Inflammatory macrophage treated with lipopolysaccharide for 4 hours (primary cell): ENCODE results near the gene ZNF687.
A peak's percentile ranks its signal among the peaks of the same experiment; 100 is the strongest.

Experiments
- DNase-seq: peaks from one replicate; pipeline ENCODE4 v3.0.0-alpha.2; 2020

ZNF687 gene

DNA sequence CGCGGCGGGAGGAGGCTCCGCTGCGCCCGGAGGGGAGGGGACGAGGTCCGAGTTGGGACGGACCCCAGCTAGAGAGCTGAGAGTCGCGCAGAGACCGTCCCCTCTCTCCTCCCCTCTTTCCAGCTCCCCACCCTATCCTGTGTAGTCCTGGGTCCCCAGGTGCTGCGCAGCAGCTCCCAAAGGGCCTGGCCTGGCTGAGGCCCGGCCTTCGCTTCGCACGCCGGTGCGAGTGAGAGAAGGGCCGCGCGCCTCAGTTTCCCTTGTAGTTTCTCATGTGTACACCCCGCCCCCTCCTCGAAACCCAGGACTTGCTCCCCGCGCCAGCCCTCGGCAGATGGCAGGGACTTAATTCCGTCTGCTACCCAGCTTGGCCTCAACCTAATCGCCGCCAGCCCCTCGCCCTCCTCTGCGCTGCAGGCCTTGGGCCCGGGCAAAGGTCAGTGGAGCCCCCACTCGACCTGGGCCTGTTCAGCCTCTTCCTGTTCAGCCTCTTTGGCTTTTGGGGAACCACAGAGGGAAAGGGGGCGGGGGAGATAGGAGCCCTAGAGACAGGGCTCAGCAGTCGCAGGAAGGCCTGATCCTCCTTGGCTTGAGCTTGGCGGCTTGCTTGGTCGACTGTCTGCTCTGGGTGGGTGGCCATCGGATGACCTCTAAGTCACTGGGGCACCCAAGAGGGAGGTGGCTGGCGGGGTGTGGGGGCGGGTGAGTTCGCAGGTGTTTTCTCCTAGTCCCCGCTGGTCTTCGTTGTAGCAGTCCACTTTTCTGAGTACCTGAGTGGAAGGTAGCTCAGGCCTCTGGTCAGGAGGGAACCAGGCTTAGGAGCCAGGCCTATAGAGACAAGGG is 1.0 kb downstream of the ZNF687 start:
- peak; percentile 50 for DNase-seq

DNA sequence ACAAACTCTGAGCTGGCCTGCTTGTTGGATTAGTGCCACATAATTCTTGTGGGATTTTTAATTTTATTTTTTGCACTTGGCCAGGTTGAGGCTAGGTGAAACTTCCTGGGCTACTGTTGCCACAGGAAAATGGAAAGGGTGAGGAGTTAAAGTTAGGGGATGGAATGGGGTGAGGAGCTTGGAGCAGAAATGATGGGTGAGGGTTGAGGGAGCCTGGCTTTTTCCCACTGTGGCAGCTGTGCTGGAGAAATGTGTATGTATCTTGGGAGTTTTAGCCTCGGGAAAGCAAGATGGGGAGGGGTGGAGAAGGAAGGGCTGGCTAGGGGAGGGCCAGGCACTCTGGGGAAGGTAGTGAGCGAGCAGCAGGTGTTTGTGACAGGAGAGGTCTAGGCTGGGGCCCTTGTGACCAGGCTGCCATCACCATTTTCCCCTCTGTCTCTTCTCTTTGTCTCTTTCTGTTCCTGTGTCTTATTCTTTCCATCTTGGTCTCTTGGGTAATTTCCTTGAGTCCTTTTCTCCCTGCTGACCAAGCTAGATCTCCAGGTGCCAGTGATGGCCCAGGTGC is 2.0 kb downstream of the ZNF687 start:
- DNase-seq, result no peak

DNA sequence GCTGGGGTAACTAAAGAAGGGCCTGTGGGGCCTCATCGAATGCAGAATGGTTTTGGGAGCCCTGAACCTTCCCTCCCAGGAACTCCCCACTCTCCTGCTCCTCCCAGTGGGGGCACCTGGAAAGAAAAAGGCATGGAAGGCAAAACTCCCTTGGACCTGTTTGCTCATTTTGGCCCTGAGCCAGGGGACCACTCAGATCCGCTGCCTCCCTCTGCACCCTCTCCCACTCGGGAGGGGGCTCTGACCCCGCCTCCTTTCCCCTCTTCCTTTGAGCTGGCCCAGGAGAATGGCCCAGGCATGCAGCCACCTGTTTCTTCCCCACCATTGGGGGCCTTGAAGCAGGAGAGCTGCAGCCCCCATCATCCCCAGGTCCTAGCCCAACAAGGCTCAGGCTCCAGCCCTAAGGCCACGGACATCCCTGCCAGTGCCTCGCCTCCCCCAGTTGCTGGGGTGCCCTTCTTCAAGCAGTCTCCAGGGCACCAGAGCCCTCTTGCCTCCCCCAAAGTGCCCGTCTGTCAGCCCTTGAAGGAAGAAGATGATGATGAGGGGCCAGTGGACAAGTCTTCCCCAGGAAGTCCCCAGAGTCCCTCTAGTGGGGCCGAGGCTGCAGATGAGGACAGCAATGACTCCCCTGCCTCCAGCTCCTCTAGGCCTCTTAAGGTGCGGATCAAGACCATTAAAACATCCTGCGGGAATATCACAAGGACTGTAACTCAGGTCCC is 4.7 kb downstream of the ZNF687 start:
- no peak for DNase-seq

GRCh38 chr1:151287341-151287699 is 5.2 kb downstream of the ZNF687 start:
- no peak for DNase-seq

- DNase-seq, result no peak
Observed at GRCh38 chr1:151287767-151288500, 5.8 kb downstream of the ZNF687 start.

DNA sequence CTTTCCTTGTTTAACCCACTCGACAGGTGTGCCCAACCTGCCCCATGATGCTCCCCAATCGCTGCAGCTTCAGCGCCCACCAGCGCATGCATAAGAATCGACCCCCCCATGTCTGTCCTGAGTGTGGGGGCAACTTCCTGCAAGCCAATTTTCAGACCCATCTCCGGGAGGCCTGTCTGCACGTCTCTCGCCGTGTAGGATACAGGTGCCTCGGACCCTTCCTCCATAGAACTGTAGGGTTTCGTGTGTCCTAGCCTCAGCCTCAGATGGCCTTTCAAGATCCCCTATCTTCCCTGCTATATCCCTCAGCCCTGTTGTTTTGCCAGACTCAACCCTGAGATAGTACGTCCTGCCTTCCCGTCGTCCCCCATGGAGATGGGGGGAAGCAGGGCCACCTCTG is 6.4 kb downstream of the ZNF687 start:
- DNase-seq, result no peak

GRCh38 chr1:151289080-151289935 is 7.2 kb downstream of the ZNF687 start:
- no peak for DNase-seq

DNA sequence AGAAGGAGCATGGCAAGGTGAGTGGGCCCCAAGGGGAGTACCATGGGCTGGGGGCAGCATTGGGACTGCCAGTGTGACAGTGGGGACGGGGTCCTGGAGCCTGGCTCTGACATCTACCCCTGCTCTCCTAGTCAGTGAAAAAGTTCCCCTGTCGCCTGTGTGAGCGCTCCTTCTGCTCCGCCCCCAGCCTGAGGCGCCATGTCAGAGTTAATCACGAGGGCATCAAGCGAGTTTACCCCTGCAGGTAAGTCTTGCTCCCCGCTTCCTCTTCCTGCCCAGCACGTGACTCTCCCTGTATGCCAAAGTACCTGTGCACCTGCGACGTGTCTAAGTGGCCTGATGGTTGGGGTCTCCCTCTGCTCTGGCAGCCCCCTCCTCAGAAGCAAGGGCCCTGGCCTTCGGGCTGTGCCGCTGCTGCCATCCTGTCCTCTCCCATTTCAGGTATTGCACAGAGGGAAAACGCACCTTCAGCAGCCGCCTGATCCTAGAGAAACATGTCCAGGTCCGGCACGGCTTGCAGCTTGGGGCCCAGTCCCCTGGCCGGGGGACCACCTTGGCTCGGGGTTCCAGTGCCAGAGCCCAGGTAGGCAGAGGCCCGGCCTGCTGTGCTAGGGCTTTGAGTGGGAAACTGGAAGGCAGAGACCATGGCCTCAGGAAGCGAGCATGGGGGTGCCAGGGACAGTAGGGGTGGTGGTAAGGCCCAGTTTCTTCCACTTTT is 8.1 kb downstream of the ZNF687 start:
- no peak for DNase-seq

DNA sequence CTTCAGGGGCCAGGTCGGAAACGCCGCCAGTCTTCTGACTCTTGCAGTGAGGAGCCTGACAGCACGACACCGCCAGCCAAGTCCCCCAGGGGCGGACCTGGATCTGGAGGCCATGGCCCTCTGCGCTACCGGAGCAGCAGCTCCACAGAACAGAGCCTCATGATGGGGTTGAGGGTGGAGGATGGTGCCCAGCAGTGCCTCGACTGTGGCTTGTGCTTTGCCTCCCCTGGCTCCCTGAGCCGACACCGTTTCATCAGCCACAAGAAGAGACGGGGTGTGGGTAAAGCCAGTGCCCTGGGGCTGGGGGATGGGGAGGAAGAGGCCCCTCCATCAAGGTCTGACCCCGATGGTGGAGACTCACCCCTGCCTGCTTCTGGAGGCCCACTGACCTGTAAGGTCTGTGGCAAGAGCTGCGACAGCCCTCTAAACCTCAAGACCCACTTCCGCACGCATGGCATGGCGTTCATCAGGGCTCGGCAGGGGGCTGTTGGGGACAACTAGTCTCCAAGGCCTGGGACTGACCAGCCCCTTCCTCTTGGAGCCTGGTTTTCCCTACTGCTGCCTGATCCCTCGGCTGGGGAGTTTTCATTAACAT is 8.7 kb downstream of the ZNF687 start:
- DNase-seq, result no peak

- DNase-seq, result no peak
Observed at GRCh38 chr1:151292207-151293030, 10.3 kb downstream of the ZNF687 start.

- DNase-seq, result no peak
Observed at GRCh38 chr1:151293093-151293492, 11.0 kb downstream of the ZNF687 start.

- no peak for DNase-seq
Observed at GRCh38 chr1:151294742-151295462, 12.8 kb downstream of the ZNF687 start.

DNA sequence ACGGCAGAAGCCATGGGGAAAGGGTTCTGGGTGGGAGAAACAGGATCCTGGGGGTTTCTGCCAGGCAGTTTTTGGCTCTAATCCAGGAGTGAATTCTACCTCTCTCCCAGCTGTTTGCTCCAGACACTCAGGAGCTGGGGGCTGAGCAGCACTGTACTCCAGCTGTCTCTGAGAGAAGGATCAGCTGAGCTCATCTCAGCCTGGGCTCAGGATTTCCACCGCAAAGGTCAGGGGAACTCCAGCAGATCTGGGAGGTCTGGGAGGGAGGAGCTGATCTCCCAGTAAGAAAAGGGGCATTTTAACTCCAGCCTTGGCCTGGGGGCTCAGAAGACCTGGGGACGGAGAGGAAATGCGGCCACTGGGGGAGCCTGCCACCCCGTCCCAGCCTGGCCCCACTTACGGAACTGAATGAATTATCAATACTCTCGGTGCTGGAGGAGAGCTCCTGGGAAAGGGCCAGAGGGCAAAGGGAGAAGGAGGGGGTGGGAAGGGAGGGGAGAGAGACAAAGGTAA is 27.8 kb downstream of the ZNF687 start:
- no peak for DNase-seq

GRCh38 chr1:151311011-151311410 is 28.9 kb downstream of the ZNF687 start:
- peak; percentile 22 for DNase-seq

- peak; percentile 99 for DNase-seq
Observed at GRCh38 chr1:151311589-151312331, 29.7 kb downstream of the ZNF687 start.

GRCh38 chr1:151312411-151312810 is 30.3 kb downstream of the ZNF687 start:
- DNase-seq, result no peak

- no peak for DNase-seq
Observed at GRCh38 chr1:151312826-151313225, 30.7 kb downstream of the ZNF687 start.

DNA sequence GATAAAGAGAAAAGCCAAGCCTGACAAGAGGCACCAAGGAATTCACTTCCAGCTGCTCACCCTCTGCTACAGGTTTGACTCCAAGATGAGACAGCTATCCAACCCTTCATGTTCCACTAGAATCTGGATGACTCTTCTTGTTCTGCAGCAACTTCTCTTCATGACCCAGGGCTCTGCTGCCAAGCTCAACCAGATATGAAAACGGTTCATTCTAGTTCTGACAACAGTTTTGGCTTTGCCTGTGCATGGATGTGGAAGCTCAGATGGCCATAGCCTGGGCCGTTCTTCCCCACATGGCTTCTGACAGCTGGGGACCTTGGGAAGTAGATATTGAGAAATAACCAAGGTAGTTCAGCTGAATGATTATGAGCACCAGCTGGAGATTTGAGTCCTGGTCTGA is 31.4 kb downstream of the ZNF687 start:
- no peak for DNase-seq
